ENCODE measurements around the gene ALOXE3.
"Not testable (repeated sequence)": the region's sequence is repeated elsewhere in the genome, so short reads cannot be mapped to it uniquely, and the experiment has no call there.

ALOXE3 gene

DNA sequence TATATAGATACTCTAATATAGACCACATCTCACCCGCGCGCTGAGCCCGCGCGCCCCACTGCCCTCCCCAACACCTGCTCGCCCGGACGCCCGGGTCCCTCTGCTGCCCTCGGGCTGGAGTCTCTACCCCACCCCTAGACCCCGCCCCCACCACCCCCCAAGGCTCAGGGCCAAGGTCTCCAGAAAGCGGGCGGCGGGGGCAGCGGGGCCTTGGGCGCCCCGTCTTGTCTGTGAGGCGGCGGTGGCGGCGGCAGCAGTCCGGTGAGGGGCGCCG is 3.0 kb upstream of the ALOXE3 start:
- DNase-seq = no peak

GRCh38 chr17:8120520-8121406 is 2.4 kb upstream of the ALOXE3 start:
- peak; percentile 64 for DNase-seq

GRCh38 chr17:8119581-8120519 is 1.5 kb upstream of the ALOXE3 start:
- DNase-seq = peak; percentile 79

DNA sequence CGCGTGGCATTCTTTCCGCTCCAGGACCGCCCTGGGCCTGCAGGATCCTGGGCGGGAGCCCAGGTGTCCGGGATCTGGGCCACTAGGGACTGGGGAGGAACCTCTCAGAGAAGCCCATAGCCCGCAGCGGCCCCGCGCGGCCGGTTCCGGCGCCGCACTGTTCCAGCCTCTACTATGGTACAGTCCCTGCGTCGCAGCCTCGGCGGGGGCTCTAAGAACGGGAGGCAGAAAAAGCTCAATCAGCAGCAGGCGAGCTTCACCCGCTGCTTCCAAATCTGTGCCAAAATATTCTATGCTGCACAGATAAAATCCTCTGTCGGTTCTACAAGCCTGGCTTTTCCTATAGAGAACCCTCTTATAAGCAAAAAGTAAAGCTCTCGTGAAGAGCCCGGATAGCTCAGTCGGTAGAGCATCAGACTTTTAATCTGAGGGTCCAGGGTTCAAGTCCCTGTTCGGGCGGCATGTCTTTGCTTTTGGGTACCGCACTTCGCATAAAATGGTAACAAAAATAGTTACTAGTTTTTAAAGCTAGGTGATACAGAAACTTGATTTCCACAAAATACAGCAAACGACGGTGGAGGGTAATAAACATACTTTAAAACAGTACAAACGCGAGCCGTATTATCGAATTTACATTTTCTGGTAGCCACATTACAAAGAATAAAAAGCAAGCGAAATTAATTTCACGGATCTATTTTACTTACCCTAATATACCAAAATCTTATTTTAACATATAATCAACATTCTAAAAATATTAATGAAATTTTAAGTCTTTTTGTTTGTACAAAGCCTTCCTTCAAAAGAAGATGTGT is 661 bp upstream of the ALOXE3 start:
- peak; percentile 87 for DNase-seq

DNA sequence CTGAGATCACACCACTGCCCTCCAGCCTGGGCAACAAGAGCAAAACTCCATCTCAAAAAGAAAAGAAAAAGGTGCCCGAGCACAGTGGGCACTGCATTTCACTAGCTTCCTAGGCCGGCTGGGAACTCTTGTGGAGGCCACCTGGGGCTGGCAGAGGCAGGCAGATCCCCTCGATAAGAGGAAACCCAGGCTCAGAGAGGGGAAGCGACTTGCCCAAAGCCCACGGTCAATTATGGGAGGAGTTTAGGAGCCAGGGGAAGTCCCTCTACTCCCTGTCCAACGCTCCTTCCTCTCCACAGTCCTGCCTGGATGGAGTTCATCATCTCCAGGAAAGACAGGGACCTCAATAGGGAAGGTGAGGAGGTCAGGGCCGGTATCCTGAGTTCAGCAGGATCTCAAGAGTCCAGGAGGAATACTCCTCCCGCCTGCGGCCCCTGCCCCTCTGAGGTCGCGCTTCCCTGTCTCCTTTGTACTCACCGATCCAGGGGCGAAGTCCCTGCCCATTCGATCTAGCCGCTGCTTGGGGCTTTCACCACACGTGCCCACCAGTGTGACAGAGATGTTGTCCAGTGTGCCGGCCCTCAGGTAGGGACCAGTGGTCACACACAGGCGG is 841 bp downstream of the ALOXE3 start:
- DNase-seq = no peak

DNA sequence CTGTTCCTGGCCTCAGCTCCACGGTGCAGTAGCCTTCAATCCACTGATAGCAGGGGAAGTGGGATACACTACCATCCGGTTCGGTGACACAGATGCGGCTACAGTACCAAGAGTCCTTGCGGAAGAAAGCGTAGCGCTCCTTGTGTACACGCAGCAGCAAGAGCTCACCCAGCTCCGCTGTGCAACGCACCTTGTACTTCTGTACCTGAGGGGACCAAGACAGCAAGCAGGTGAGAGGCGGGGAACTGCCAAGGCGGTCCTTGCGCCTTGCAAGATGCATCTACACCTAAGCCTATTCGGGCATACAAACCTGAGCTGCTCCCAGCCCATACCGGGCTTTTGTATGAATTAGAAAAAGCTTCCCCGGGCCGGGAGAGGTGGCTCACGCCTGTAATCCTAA is 1.5 kb downstream of the ALOXE3 start:
- peak; percentile 23 for DNase-seq

DNA sequence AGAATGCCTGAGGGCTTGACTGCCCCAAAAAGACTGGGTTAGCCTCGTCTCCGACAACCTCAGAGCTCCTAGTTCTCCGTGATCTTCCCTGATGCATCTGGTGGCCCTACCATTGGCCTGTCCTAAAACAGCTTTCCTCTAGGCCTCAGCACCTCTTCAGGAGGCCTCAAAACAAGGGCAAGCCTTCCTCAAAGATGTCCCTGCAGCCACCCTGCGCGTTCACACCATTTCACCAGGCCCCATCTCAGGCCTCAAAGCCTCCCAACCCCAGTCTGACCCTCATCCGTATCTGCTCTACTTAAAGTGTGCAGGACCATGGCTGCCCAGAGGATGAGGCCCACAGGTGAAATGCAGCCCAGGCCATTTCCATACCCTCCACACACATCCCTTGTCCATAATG is 7.4 kb downstream of the ALOXE3 start:
- no peak for DNase-seq

- DNase-seq = no peak
These were observed 7.9 kb downstream of the ALOXE3 start for GRCh38 chr17:8110456-8110804.

- peak; percentile 91 for DNase-seq
These were observed 8.5 kb downstream of the ALOXE3 start for GRCh38 chr17:8109661-8110455.

- DNase-seq = no peak
These were observed 9.2 kb downstream of the ALOXE3 start for GRCh38 chr17:8108972-8109660.

- DNase-seq = not testable (repeated sequence)
These were observed 11.3 kb downstream of the ALOXE3 start for GRCh38 chr17:8106980-8107379.

DNA sequence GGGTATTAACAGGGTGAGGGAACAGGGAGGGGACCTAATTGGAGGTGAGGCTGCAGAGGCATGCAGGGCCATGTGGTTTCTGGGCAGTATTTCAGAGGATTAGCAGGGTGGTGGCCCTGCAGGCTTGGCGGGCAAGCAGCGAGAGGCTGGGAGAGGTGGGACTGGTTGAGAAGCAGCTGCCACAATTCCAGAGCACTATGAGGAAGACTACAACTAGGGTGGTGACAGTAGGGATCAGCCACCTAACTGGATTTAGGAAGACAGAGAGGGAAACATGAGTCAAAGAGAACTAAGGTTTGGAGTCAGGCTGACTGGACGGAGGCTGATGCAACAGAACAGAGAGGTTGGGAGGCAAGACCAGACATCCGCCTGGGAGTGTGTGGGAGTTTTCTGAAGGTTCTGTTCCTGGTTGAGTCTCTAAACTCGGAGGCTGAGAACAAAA is 12.3 kb downstream of the ALOXE3 start:
- no peak for DNase-seq

DNA sequence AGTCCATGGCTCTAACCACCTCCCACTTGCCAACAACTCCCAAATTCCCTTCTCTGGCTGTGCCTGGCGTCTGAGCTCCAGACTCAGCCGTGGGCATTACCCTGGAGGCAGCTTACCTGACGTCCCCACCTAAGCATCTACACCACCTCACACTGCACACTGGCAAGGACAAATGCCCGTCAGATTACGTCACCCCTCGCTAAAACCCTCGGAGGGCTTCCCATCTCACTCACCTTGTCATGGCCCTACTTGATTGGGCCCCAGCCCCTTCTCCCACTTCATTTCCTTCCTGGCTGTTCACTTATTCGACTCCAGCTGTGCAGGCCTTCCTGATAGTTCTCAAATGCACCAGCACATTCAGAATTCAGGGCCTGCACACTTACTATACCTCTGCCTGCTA is 13.4 kb downstream of the ALOXE3 start:
- no peak for DNase-seq

DNA sequence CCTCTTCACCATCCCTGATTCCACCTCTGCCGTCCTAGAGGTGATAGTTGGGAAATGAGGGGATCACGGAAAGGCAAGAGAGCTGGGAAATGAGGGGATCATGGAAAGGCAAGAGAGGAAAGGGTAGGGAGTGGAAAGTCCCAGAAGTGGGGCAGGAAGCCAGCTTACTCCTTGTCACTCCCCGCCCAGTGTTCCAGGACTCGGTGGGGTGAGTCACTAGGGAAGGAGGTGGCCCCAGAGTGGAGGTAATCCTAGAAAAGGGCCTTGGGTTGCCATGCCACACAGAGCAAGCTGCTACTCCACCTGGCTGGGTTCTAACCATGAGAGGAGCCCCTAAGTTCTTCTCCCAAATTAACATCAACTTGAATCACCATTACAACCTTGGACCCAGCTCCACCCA is 14.8 kb downstream of the ALOXE3 start:
- no peak for DNase-seq

DNA sequence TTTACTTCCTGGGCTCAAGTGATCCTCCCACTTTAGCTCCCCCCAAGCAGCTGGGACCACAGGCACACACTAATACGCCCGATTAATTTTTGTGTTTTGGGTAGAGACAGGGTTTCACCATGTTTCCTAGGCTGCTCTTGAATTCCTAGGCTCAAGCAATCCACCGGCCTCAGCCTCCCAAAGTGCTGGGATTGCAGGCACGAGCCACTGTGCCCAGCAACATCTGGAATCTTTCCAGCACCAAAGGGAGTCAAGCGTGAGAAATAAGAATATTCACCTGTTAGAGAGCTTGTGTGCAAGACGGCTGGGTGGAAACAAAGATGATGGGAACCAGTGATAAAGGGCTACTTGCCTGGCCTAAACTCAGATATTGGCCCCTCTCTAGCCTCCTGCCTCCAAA is 16.6 kb downstream of the ALOXE3 start:
- DNase-seq = no peak

DNA sequence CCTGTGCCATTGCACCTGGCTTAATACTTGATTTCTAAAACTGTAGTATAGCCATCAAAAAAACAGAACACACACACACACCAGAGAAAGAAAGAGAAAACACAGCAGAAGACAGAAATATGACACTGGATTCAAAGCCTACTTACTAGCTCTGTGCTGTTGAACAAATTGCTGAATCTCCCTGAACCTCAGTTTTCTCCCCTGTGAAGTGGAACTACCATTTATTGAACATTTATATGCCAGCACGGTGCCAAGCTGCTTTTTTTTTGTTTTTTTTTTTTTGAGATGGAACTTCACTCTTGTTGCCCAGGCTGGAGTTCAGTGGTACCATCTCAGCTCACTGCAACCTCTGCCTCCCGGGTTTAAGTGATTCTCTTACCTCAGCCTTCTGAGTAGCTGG is 17.6 kb downstream of the ALOXE3 start:
- DNase-seq = no peak

- no peak for DNase-seq
These were observed 18.2 kb downstream of the ALOXE3 start for GRCh38 chr17:8100111-8100510.

- DNase-seq = no peak
These were observed 21.8 kb downstream of the ALOXE3 start for GRCh38 chr17:8096541-8096940.

DNA sequence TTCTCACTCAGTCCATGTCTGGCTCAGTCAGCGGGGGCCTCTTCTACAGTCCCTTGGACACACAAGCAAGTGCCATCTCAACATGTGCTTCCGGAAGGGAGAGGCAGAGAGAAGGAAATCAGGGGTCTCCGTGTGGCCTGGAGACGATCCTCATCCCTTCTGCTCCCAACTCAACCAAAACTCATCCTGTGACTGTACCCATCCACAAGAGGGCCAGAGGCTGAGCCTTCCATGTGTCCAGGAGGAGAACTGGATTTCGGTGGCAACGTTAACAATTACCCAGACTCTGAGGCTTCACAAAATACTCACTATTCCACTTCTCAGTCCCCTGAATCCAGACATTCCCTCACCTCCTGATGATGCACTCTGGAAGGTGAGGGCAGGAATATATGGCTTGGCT is 23.0 kb downstream of the ALOXE3 start:
- DNase-seq = no peak

DNA sequence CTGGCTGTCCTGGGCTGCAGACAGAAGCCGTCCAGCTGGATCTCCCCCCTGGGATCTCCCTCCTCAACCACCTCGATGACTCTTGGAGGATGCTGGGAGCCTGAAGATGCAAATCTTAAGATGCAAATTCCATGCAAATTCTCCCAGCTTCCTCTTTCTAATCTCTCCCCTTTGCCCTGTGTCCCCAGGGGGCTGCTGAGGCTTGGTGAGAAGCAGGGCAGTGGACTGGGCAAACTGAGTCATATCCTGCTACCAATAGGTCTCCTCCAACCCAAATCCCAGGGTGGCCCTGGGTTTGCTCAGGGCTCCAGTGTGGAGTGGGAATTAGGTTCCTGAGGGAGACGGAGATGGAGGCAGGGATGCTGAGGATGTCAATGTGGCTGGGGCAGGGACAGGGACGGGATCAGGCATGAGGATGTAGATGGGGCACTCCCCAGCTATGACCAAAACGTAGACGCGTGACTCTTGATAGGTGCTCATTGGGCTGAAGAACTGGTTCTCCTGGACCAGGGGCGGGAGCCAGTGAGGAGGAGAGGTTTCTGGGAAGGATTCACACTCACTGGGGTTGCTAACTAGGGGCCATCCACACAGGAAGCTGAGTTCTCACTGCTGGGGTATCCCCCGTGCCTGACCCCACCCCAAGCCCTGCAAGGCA is 27.2 kb downstream of the ALOXE3 start:
- no peak for DNase-seq

DNA sequence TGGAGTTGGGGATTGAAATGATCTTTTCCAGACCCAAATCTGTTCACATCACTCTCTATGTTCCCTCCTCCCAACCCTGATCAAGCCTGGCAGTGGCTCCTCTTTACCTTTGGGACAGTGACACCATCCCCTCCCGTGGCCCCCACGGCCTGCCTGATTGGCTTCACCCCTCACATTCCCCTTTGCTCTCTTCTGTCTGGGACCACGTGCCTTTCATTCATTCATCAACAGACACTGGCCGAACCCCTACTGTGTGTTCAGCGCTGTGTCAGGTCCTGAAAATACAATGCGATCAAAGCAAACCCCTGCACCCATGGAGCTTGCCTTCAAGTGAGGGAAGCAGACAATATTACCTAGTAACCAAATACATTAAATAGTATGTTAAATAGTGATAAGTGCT is 28.6 kb downstream of the ALOXE3 start:
- no peak for DNase-seq
